GM03348 (cell line): ENCODE data around the gene PSD2.

ENCODE experiments used
- DNase-seq: peaks from one replicate; pipeline ENCODE4 v3.0.0; 2012; ENCODE audit warnings: low spot score

Gene PSD2

GRCh38 chr5:139837711-139838380, 42.2 kb downstream of the PSD2 start:
- DNase-seq = no peak

DNA sequence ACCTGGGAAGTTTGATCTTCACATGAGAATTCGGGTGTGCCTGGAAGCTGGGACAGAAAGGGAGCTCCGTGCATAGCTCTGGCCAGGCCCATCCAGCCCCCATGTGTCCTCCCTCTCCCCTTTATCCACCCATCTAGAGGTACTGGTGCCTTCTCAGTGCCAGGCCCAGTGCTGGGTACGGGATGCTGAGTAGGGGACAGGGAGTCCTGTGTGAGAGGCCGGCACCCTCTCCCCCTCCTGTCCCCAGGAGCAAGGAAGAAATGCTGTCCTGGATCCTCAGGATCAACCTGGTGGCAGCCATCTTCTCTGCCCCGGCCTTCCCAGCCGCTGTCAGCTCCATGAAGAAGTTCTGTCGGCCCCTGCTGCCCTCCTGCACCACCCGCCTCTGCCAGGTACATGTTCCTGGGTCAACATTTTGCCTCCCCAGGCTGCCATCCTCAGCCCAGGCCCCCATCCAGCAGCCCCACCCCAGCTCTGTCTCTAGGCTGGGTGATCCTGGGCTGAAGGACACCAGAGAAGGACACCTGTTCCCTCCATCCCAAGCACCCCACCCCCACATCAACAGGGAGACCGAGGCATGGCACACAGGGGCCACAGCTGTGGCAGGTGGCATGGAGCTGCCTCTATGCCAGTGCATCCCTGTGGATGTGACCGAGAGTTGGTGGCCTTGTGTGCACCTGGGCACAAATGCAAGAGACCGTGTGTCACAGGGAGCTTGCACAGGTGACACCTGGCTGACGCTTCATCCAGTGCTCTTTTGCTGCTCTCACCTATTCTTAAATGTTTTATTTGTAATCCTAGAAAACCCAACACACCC, 43.0 kb downstream of the PSD2 start:
- no peak for DNase-seq

GRCh38 chr5:139839232-139839815, 43.7 kb downstream of the PSD2 start:
- DNase-seq = no peak

GRCh38 chr5:139839918-139840317, 44.3 kb downstream of the PSD2 start:
- no peak for DNase-seq

- no peak for DNase-seq
These were observed 45.9 kb downstream of the PSD2 start for GRCh38 chr5:139841549-139841948.

GRCh38 chr5:139842321-139842720, 46.7 kb downstream of the PSD2 start:
- no peak for DNase-seq

DNA sequence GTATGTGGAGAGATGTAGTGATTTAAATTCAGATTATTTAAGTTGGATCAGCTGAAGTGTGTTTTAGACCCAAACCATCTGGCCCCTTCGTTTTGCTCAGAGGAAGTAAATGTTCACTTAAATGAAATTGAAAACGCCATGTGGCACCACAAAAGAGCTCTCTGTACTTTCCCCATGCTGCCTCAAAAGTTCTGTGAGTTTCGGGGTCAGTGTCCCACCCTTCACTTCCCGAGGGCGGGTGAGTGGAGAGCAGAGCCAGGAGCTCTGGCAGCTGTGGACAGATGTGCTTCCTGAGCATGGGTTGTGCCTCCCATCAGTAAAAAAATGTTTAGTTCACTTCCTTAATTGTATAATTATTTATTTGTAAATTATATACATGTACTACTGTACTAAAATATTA, 48.4 kb downstream of the PSD2 start:
- no peak for DNase-seq

GRCh38 chr5:139844472-139845145, 49.0 kb downstream of the PSD2 start:
- DNase-seq = peak; percentile 86

- no peak for DNase-seq
These were observed 50.5 kb downstream of the PSD2 start for GRCh38 chr5:139845846-139846681.

DNA sequence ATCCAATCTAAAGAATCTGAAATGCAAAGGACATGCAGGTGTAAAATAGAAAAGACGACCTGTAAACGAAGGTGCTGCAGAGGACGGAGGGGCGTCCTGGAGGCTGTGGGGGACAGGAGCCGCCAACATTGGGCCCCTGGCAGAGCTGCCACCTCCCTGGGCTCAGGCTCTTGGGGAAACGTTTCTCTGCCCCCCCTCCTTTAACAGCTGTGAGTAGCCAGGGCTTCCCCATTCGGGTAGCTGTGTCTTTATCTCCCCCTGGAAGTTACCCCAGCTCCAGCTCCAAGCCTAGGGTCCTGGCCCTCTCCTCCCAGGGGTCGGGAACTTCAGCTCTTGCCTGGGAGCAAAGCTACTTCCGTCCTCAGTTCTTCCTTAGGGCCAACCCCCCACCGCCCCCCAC, 51.5 kb downstream of the PSD2 start:
- no peak for DNase-seq

- DNase-seq = peak; percentile 75
These were observed 52.3 kb downstream of the PSD2 start for GRCh38 chr5:139847790-139848507.

DNA sequence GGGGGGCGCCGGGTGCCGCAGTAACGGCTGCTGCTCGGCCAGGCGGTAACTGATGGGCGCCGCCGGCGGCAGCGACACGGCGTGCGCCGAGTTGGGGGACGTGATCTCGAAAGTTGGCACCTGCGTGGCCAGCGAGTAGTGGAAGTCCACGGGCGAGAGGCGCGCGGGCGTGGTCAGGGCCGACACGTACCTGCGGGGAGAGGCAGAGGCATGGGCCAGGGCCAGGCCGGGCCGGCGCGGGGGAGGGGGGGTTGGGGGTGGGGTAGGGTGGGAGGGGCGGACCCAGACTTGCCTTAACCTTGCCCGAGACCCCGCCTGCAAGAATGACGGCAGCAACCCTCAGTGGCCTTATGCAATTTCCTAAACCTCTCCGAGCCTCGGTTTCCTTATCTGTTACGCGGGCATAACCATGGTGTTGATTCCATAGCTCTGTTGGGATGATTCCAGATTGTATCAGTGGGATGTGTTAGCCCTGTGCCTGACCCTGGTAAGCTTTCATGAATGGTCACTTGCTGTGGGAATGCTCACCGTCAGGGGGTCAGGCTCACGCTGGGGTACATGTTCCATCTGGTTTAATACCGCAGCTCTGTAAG, 53.0 kb downstream of the PSD2 start:
- no peak for DNase-seq

GRCh38 chr5:139849501-139849900, 53.9 kb downstream of the PSD2 start:
- no peak for DNase-seq

- DNase-seq = no peak
These were observed 54.3 kb downstream of the PSD2 start for GRCh38 chr5:139849942-139850341.

- no peak for DNase-seq
These were observed 54.9 kb downstream of the PSD2 start for GRCh38 chr5:139850423-139851016.

DNA sequence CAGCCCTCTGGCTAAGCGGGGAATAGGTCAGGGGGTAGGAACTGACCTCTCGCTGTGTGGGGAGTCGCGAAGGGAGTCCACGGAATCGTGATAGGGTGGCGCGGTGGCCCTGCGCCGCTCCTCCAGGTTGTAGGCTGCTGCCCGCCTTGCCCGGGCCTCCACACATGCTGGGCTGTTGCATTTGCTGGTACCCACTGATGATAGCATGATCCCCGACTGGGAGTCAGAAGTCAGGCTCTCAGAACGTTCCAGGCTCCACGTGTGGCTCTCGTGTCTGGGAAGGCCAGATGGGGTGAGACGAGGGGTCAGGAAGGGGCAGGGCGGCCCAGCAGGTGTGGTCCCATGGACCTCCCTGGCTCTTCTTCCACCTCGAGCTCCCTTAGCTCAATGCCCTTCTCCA, 56.0 kb downstream of the PSD2 start:
- no peak for DNase-seq

- no peak for DNase-seq
These were observed 57.1 kb downstream of the PSD2 start for GRCh38 chr5:139852696-139853095.

DNA sequence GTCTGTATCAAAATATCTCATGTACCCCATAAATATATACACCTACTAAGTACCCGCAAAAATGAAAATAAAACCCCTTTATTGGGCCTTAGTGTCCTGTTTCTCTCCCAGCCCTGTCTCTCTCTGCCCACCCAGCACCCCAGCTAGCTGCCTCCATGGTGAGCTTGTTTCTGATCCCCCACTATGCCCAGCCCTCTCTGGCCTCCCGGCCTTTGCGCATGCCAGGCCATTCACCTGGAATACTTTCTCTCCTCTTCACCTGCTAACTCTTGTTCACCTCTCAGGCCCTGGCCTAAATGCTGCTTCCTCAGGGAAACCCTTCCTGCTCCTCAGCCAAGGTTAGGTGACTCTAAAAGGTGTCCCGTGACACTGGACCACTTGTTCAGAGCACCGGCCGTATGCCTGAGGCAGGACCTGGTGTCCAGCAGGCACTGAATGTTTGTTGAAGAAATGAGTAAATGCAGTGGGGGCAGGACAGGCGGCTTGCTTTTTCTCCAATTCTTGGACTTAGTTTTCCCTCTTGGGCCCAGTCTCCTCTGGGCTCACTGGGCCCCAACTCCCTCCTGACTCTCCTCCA, 58.5 kb downstream of the PSD2 start:
- no peak for DNase-seq

- DNase-seq = no peak
These were observed 59.3 kb downstream of the PSD2 start for GRCh38 chr5:139854953-139855352.

DNA sequence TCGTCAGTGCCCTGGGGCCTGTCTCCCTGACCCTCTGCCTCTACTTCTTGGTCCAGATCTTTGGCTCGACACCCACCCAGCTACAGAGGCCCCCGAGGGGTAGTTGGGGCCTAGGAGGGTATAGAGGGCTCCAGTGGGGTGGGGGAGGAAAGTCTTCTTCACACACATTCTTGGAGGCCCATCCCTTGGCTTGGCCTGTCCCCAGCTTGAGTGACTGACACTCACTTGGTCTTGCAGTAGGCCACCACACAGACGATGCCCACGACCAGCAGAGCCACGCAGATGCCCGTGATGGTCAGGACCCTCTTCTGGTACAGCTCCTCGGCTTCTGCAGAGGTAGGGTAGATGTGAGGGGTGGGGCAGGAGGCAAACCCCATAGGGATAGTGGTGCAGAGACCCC, 59.8 kb downstream of the PSD2 start:
- DNase-seq = no peak
